GM12873 (cell line): ENCODE measurements around the gene DYNC2LI1.

ENCODE experiments used
- CTCF ChIP-seq: IDR thresholded peaks from 2 replicates; pipeline ENCODE4 v1.5.1; 2012; ENCODE audit warnings: low read depth, mild to moderate bottlenecking, moderate library complexity, low read length, control low read depth; ENCODE audit not compliant: insufficient read depth; ENCODE audit errors: missing control alignments

The DYNC2LI1 gene

GRCh38 chr2:43798300-43798699 is 24.5 kb downstream of the DYNC2LI1 start:
- peak; percentile 22 for TF ChIP-seq CTCF

- TF ChIP-seq CTCF = no peak
Observed at GRCh38 chr2:43800894-43801293, 27.1 kb downstream of the DYNC2LI1 start.

GRCh38 chr2:43802135-43802534 is 28.3 kb downstream of the DYNC2LI1 start:
- no peak for TF ChIP-seq CTCF

GRCh38 chr2:43803113-43803512 is 29.3 kb downstream of the DYNC2LI1 start:
- TF ChIP-seq CTCF = no peak

GRCh38 chr2:43806719-43807031 is 32.8 kb downstream of the DYNC2LI1 start:
- TF ChIP-seq CTCF = no peak

GRCh38 chr2:43810452-43810851 is 36.6 kb downstream of the DYNC2LI1 start:
- TF ChIP-seq CTCF = no peak

- no peak for TF ChIP-seq CTCF
Observed at GRCh38 chr2:43810888-43811287, 37.0 kb downstream of the DYNC2LI1 start.

- TF ChIP-seq CTCF = no peak
Observed at GRCh38 chr2:43812006-43812405, 38.2 kb downstream of the DYNC2LI1 start.
